ENCODE results near the gene ACVRL1. TPM values are rescaled to one million over a fixed set of nuclear protein-coding genes. Genes with fewer than 3 reads are reported as not detected.

The ACVRL1 gene
- total and polyA plus RNA-seq, 10 of the 15 experiments (the other 5 are each of a cell fraction or from before 2014, with no cell fraction given), result not detected

DNA sequence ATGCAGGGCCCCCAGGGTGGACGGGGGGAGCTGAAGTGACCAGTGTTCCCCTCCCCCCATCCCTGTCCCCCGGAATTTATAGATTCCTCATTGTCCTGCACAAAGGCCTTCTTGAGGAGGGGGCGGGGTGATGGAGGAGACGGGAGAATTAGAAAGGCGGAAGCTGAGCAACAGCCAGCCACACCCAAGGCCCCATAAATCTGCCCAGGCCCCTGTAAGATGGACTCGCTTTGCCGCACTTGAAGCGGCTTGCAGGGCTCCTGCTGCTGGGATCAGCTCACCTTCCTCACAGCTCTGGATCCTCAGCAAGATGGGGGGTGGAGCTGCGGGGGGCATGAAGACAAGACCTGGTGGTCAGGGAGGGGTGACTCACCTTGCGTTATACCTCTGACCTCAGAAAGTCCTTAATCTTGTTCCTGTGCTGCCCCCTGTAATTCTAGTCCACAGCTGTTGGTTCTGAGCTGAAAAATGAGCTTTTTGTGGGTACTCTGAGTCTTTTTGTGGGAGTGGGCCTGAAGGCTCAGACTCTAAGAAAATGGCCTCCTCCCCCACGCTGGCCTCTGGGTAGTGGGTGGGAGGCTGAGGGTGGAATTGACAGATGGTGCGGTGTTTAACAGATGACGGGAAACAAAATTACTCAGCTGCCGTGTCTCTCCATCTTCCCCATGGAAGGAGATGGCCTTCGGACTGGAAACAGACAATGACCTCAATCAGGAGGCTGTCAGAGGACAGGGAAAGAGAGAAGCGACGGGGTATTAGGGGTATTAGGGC, 35.2 kb upstream of the ACVRL1 start:
- no TSS peak for BruUV-seq (replicated peaks)
- 34% methylated on average over 17 of the region's 17 CpGs for WGBS (ENCODE audit: insufficient coverage, insufficient replicate concordance, low lambda C conversion rate, missing lambda C conversion rate)
- H3K36me3 ChIP-seq (ENCODE audit: control insufficient read depth in 2 of 2, insufficient read depth in 2 of 2, low read length in 1 of 2), result no peaks in the 10 kb centered on the region
- ChIA-PET RAD21 (ENCODE audit: unreplicated experiment) (no interaction called here), POLR2A (no interaction called here), SMC1A (ENCODE audit: uncharacterized antibody, unreplicated experiment) (no interaction called here), CTCF (interaction anchor here (0.6 to 1.9 kb wide), 2 partner anchors 63 to 451 kb away, joined by 3 to 5 read pairs; no protein-coding TSS in a partner anchor)
- no peak overlapping the region for H3K9ac ChIP-seq (ENCODE audit: control insufficient read depth, insufficient read depth, low read length)
- no peak for FAIRE-seq
- TF ChIP-seq CREM (IDR thresholded peaks at IDR 0.05; ENCODE audit: low read depth) (no peak), ZNF274 (IDR thresholded peaks at IDR 0.05; ENCODE audit: insufficient read depth, insufficient read length) (no peak), ETV6 (conservative IDR thresholded peaks at IDR 0.05 in 1 of 2, IDR thresholded peaks at IDR 0.05 in 1 of 2; ENCODE audit: borderline replicate concordance in 1 of 2, low read depth in 1 of 2) (no peak), HDGF (IDR thresholded peaks at IDR 0.05) (no peak), TCF7 (IDR thresholded peaks at IDR 0.05; ENCODE audit: borderline replicate concordance) (no peak)
- H3K9me3 ChIP-seq (replicated peaks; ENCODE audit: control insufficient read depth, insufficient read depth, low read length), result no peaks in the 10 kb centered on the region
- intact Hi-C loops (cut with micrococcal nuclease; ENCODE audit: unreplicated experiment), result loop anchor here (10.0 kb wide), 1 partner anchor 337 kb away; no protein-coding TSS in a partner anchor
- no peak overlapping the region for H3K4me2 ChIP-seq (ENCODE audit: control insufficient read depth, insufficient read depth)
- H3K27ac ChIP-seq (ENCODE audit: control insufficient read depth, insufficient read depth), result no peak overlapping the region
- in situ Hi-C loops (cut with MboI), result loop anchor here (10.0 kb wide), 1 partner anchor 447 kb away; the partner anchor contains the start of gene SLC4A8
- no peak overlapping the region for H2AFZ ChIP-seq (ENCODE audit: control insufficient read depth, low read depth, low read length)
- H3K4me3 ChIP-seq, result no peak overlapping the region
- no peaks in the 10 kb centered on the region for H4K20me1 ChIP-seq (ENCODE audit: control insufficient read depth, insufficient read depth)
- H3K27me3 ChIP-seq (replicated peaks in 1 of 2; ENCODE audit: control insufficient read depth in 2 of 2, insufficient read depth in 2 of 2, low read length in 1 of 2), result peaks cover 3 to 6% of the 10 kb centered on the region in 2 experiments
- no peaks in the 10 kb centered on the region for H3K79me2 ChIP-seq (ENCODE audit: control insufficient read depth, insufficient read depth, low read length)
- no peaks in the 10 kb centered on the region for H3K4me1 ChIP-seq (ENCODE audit: control insufficient read depth, insufficient read depth, low read length)
- ATAC-seq, result no peak
- no peak for DNase-seq (ENCODE audit: low read depth, low spot score)

DNA sequence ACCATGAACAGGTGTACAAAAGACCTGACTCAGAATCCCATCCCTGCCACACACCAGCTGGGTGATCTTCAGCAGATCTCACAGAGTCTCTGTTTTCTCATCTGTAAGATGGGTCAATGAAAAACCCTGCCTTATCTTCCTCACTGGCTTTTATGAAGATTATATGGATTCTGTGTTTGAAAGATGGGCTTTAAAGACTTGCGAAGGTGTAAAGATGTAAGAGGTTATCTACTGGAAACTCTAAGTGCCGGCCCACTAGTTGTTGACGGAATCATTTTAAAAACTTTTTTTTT, 34.7 kb upstream of the ACVRL1 start:
- FAIRE-seq, result no peak
- H3K9ac ChIP-seq (ENCODE audit: control insufficient read depth, insufficient read depth, low read length), result no peak overlapping the region
- no peaks in the 10 kb centered on the region for H3K79me2 ChIP-seq (ENCODE audit: control insufficient read depth, insufficient read depth, low read length)
- no peak for ATAC-seq
- intact Hi-C loops (cut with micrococcal nuclease; ENCODE audit: unreplicated experiment), result loop anchor here (10.0 kb wide), 1 partner anchor 338 kb away; no protein-coding TSS in a partner anchor
- ChIA-PET CTCF (interaction anchor here (1.9 kb wide), 1 partner anchor 452 kb away, joined by 5 read pairs; no protein-coding TSS in a partner anchor), POLR2A (no interaction called here), RAD21 (ENCODE audit: unreplicated experiment) (no interaction called here), SMC1A (ENCODE audit: uncharacterized antibody, unreplicated experiment) (no interaction called here)
- H3K4me2 ChIP-seq (ENCODE audit: control insufficient read depth, insufficient read depth), result no peak overlapping the region
- no peak overlapping the region for H2AFZ ChIP-seq (ENCODE audit: control insufficient read depth, low read depth, low read length)
- no peak overlapping the region for H3K4me3 ChIP-seq
- H3K4me1 ChIP-seq (ENCODE audit: control insufficient read depth, insufficient read depth, low read length), result no peaks in the 10 kb centered on the region
- H3K36me3 ChIP-seq (ENCODE audit: control insufficient read depth in 2 of 2, insufficient read depth in 2 of 2, low read length in 1 of 2), result no peaks in the 10 kb centered on the region
- no peak overlapping the region for H3K27ac ChIP-seq (ENCODE audit: control insufficient read depth, insufficient read depth)
- no TSS peak for BruUV-seq (replicated peaks)
- in situ Hi-C loops (cut with MboI), result loop anchor here (10.0 kb wide), 1 partner anchor 448 kb away; the partner anchor contains the start of gene SLC4A8
- H4K20me1 ChIP-seq (ENCODE audit: control insufficient read depth, insufficient read depth), result no peaks in the 10 kb centered on the region
- DNase-seq (ENCODE audit: low read depth, low spot score), result no peak
- no peaks in the 10 kb centered on the region for H3K9me3 ChIP-seq (replicated peaks; ENCODE audit: control insufficient read depth, insufficient read depth, low read length)
- H3K27me3 ChIP-seq (replicated peaks in 1 of 2; ENCODE audit: control insufficient read depth in 2 of 2, insufficient read depth in 2 of 2, low read length in 1 of 2), result peaks cover 3 to 6% of the 10 kb centered on the region in 2 experiments
- WGBS (ENCODE audit: insufficient coverage, insufficient replicate concordance, low lambda C conversion rate, missing lambda C conversion rate), result 58% methylated on average over 3 of the region's 3 CpGs
- TF ChIP-seq NRF1 (conservative IDR thresholded peaks at IDR 0.05; ENCODE audit: low read depth, low read length) (no peak), MYC (IDR thresholded peaks at IDR 0.05; ENCODE audit: insufficient read depth, insufficient read length, insufficient replicate concordance, low read length, severe bottlenecking) (no peak), SREBF2 (IDR thresholded peaks at IDR 0.05; ENCODE audit: low read length) (no peak), MTA2 (IDR thresholded peaks at IDR 0.05; ENCODE audit: low read depth) (no peak), ETV6 (conservative IDR thresholded peaks at IDR 0.05 in 1 of 2, IDR thresholded peaks at IDR 0.05 in 1 of 2; ENCODE audit: borderline replicate concordance in 1 of 2, low read depth in 1 of 2) (no peak), NBN (IDR thresholded peaks at IDR 0.05) (no peak)
- TF ChIP-seq, protein P1, sequence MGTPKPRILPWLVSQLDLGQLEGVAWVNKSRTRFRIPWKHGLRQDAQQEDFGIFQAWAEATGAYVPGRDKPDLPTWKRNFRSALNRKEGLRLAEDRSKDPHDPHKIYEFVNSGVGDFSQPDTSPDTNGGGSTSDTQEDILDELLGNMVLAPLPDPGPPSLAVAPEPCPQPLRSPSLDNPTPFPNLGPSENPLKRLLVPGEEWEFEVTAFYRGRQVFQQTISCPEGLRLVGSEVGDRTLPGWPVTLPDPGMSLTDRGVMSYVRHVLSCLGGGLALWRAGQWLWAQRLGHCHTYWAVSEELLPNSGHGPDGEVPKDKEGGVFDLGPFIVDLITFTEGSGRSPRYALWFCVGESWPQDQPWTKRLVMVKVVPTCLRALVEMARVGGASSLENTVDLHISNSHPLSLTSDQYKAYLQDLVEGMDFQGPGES (IDR thresholded peaks at IDR 0.05), result no peak
- TF ChIP-seq, protein P2, sequence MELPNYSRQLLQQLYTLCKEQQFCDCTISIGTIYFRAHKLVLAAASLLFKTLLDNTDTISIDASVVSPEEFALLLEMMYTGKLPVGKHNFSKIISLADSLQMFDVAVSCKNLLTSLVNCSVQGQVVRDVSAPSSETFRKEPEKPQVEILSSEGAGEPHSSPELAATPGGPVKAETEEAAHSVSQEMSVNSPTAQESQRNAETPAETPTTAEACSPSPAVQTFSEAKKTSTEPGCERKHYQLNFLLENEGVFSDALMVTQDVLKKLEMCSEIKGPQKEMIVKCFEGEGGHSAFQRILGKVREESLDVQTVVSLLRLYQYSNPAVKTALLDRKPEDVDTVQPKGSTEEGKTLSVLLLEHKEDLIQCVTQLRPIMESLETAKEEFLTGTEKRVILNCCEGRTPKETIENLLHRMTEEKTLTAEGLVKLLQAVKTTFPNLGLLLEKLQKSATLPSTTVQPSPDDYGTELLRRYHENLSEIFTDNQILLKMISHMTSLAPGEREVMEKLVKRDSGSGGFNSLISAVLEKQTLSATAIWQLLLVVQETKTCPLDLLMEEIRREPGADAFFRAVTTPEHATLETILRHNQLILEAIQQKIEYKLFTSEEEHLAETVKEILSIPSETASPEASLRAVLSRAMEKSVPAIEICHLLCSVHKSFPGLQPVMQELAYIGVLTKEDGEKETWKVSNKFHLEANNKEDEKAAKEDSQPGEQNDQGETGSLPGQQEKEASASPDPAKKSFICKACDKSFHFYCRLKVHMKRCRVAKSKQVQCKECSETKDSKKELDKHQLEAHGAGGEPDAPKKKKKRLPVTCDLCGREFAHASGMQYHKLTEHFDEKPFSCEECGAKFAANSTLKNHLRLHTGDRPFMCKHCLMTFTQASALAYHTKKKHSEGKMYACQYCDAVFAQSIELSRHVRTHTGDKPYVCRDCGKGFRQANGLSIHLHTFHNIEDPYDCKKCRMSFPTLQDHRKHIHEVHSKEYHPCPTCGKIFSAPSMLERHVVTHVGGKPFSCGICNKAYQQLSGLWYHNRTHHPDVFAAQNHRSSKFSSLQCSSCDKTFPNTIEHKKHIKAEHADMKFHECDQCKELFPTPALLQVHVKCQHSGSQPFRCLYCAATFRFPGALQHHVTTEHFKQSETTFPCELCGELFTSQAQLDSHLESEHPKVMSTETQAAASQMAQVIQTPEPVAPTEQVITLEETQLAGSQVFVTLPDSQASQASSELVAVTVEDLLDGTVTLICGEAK (IDR thresholded peaks at IDR 0.05; ENCODE audit: borderline replicate concordance), result no peak

Measured in GM12878 (cell line).